HEK293 (cell line): Measurements from ENCODE around the gene MSI2.

Experiments
- CTCF ChIA-PET: fragments of 350-600 bp; formaldehyde crosslinking; extraction: SDS; loops from one replicate; lab custom pipeline; 2021; ENCODE audit warnings: antibody characterized with exemption; lab: Yijun Ruan, JAX
- POLR2A ChIA-PET: fragments of 300-600 bp; formaldehyde crosslinking; extraction: SDS; loops from one replicate; lab custom pipeline; 2020; ENCODE audit warnings: antibody characterized with exemption, inconsistent platforms; lab: Yijun Ruan, JAX
- H3K27ac ChIP-seq: fragments of 200-500 bp; sonication (Bioruptor generic); 2 replicates; pipeline ENCODE4 v1.5.1; 2014; ENCODE audit warnings: low read depth, low read length, control low read depth, inconsistent platforms; ENCODE audit errors: extremely low read depth
- H3K36me3 ChIP-seq, 2 experiments: fragments of 200-500 bp in 1 of 2; sonication (Bioruptor generic) in 1 of 2; 1 replicate in 1 of 2; 2 replicates in 1 of 2; pipeline ENCODE4 v1.5.1; 2014 to 2017; ENCODE audit warnings: inconsistent platforms in 2 of 2, low read length in 2 of 2; ENCODE audit not compliant: control insufficient read depth in 2 of 2, insufficient read depth in 1 of 2
- H3K4me1 ChIP-seq: fragments of 200-500 bp; sonication (Bioruptor generic); 2 replicates; pipeline ENCODE4 v1.5.1; 2014; ENCODE audit warnings: mild to moderate bottlenecking, low read length, inconsistent platforms; ENCODE audit not compliant: control insufficient read depth, insufficient read depth
- H3K4me3 ChIP-seq: 2 replicates; pipeline ENCODE4 v1.5.1; 2011; ENCODE audit warnings: low read depth, mild to moderate bottlenecking, control low read depth, low read length, moderate library complexity
- H3K9me3 ChIP-seq: fragments of 200-500 bp; sonication (Bioruptor generic); 2 replicates; pipeline ENCODE4 v1.5.1; 2014; ENCODE audit warnings: low read depth, low read length, inconsistent platforms; ENCODE audit not compliant: control insufficient read depth, insufficient read depth
- BCL11A ChIP-seq: fragments of 450-650 bp; formaldehyde crosslinking; IDR thresholded peaks from 2 replicates; pipeline ENCODE4 v1.5.1; 2016; ENCODE audit warnings: low read depth, missing biosample characterization, missing genetic modification characterization
- BCL11B ChIP-seq: fragments of 450-650 bp; formaldehyde crosslinking; IDR thresholded peaks from 2 replicates; pipeline ENCODE4 v1.5.1; 2016; ENCODE audit warnings: low read depth, missing biosample characterization, missing genetic modification characterization
- GLIS1 ChIP-seq: fragments of 450-650 bp; formaldehyde crosslinking; IDR thresholded peaks from 2 replicates; pipeline ENCODE4 v1.5.1; 2016; ENCODE audit warnings: missing biosample characterization, missing genetic modification characterization
- GLIS2 ChIP-seq: fragments of 450-650 bp; formaldehyde crosslinking; IDR thresholded peaks from 2 replicates; pipeline ENCODE4 v1.5.1; 2016; ENCODE audit warnings: missing biosample characterization, missing genetic modification characterization
- ZBTB8A ChIP-seq: fragments of 450-650 bp; formaldehyde crosslinking; IDR thresholded peaks from 2 replicates; pipeline ENCODE4 v1.5.1; 2016; ENCODE audit warnings: missing biosample characterization, missing genetic modification characterization
- ZFHX2 ChIP-seq: fragments of 450-650 bp; formaldehyde crosslinking; conservative IDR thresholded peaks from 2 replicates; pipeline ENCODE4 v1.5.1; 2016; ENCODE audit warnings: missing biosample characterization, missing genetic modification characterization
- ZIC2 ChIP-seq: fragments of 450-650 bp; formaldehyde crosslinking; IDR thresholded peaks from 2 replicates; pipeline ENCODE4 v1.5.1; 2016; ENCODE audit warnings: missing biosample characterization, missing genetic modification characterization
- ZNF174 ChIP-seq: fragments of 450-650 bp; formaldehyde crosslinking; IDR thresholded peaks from 2 replicates; pipeline ENCODE4 v1.5.0; 2017; ENCODE audit warnings: missing biosample characterization, mild to moderate bottlenecking, missing genetic modification characterization
- ZNF214 ChIP-seq: fragments of 450-650 bp; formaldehyde crosslinking; IDR thresholded peaks from 2 replicates; pipeline ENCODE4 v1.5.1; 2017; ENCODE audit warnings: missing biosample characterization, mild to moderate bottlenecking, missing genetic modification characterization, borderline replicate concordance
- ZNF266 ChIP-seq: fragments of 450-650 bp; formaldehyde crosslinking; IDR thresholded peaks from 2 replicates; pipeline ENCODE4 v1.5.1; 2016; ENCODE audit warnings: missing biosample characterization, missing genetic modification characterization, low read depth
- ZNF514 ChIP-seq: fragments of 450-650 bp; formaldehyde crosslinking; IDR thresholded peaks from 2 replicates; pipeline ENCODE4 v1.5.1; 2016; ENCODE audit warnings: missing biosample characterization, missing genetic modification characterization
- ZNF561 ChIP-seq: fragments of 450-650 bp; IDR thresholded peaks from 2 replicates; pipeline ENCODE4 v1.5.1; 2018; ENCODE audit warnings: missing biosample characterization, missing genetic modification characterization, borderline replicate concordance
- ZNF791 ChIP-seq: fragments of 450-650 bp; formaldehyde crosslinking; IDR thresholded peaks from 2 replicates; pipeline ENCODE4 v1.5.1; 2016; ENCODE audit warnings: missing biosample characterization, missing genetic modification characterization
- TF ChIP-seq, protein P1 (sequence below): fragments of 450-650 bp; formaldehyde crosslinking; IDR thresholded peaks from 2 replicates; pipeline ENCODE4 v1.5.1; 2016; ENCODE audit warnings: missing biosample characterization, missing genetic modification characterization, borderline replicate concordance
- TF ChIP-seq, protein P2 (sequence below): IDR thresholded peaks from 2 replicates; pipeline ENCODE4 v1.6.1; 2011; ENCODE audit warnings: mild to moderate bottlenecking, low read depth, low read length, borderline replicate concordance
- TF ChIP-seq, protein P3 (sequence below): fragments of 450-650 bp; formaldehyde crosslinking; IDR thresholded peaks from 2 replicates; pipeline ENCODE4 v1.5.1; 2016; ENCODE audit warnings: missing biosample characterization, missing genetic modification characterization
- TF ChIP-seq, protein P4 (sequence below): fragments of 450-650 bp; formaldehyde crosslinking; IDR thresholded peaks from 2 replicates; pipeline ENCODE4 v1.5.1; 2016; ENCODE audit warnings: missing biosample characterization, missing genetic modification characterization

The MSI2 gene

DNA sequence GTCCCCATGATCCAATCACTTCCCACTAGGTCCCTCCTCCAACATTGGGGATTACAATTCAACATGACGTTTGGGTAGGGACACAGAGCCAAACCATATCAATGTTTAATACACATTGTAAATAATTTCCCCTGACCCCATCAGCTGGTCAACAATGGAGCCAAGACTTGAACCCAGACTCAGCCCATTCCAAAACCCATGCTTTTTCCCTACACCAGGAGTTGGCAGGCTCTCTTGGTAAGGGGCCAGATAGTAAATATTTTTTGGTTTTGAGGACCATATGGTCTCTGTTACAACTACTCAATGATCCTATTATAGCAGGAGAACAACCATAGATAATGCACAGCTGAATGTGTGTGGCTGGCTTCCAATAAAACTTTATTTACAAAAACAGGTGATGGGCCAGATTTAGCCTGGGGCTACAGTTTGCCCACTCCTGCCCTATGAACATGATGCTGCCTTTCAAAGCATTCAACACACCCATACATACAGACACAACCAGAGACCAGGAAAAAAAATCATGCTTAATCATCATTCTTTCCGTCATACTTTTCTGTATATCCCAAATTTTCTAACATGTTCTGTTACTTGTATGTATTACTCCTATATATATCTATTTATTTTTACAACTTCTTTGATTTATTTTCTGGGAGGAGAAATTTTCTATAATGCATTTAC, 22.1 kb upstream of the MSI2 start:
- Histone ChIP-seq H3K4me3 (no peak overlapping the region), H3K4me1 (no peaks in the 10 kb centered on the region), H3K9me3 (no peaks in the 10 kb centered on the region), H3K27ac (no peak overlapping the region), H3K36me3 (no peaks in the 10 kb centered on the region)
- CTCF ChIA-PET: interaction anchor here (0.6 to 1.7 kb wide), 2 partner anchors 9 to 438 kb away, joined by 3 to 9 read pairs; no protein-coding TSS in a partner anchor
- POLR2A ChIA-PET: no interaction called here
- no peak for TF ChIP-seq GLIS2 (tag by site-specific recombination)

DNA sequence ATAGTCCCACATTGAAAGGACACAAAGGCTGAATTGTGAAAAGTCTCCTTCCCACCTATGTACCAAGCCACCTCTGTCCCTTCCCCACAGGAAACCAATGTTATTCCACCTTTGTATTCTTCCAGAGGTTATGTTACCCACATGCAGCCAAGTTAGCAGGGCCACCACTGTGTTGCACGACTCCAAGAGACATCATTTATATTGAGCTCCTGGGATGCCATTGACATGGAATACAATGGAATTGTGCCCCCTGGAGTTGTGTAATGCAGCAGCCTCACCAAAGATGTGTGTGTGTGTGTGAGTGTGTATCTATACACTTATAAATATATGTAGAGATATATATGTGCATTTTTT, 21.6 kb upstream of the MSI2 start:
- no peaks in the 10 kb centered on the region for H3K36me3 ChIP-seq
- no peak overlapping the region for H3K4me3 ChIP-seq
- H3K27ac ChIP-seq: no peak overlapping the region
- no peaks in the 10 kb centered on the region for H3K9me3 ChIP-seq
- CTCF ChIA-PET: interaction anchor here (0.6 to 1.7 kb wide), 3 partner anchors 8 to 487 kb away, joined by 3 to 9 read pairs (median 3); no protein-coding TSS in a partner anchor
- TF ChIP-seq ZIC2 (tag by site-specific recombination): peak; percentile 67
- 0 out of 2 replicates have a peak, but pooled peaks have one; percentile 12 for TF ChIP-seq GLIS1 (tag by site-specific recombination)
- no peak for TF ChIP-seq ZNF791 (tag by site-specific recombination)
- POLR2A ChIA-PET: no interaction called here
- no peaks in the 10 kb centered on the region for H3K4me1 ChIP-seq

DNA sequence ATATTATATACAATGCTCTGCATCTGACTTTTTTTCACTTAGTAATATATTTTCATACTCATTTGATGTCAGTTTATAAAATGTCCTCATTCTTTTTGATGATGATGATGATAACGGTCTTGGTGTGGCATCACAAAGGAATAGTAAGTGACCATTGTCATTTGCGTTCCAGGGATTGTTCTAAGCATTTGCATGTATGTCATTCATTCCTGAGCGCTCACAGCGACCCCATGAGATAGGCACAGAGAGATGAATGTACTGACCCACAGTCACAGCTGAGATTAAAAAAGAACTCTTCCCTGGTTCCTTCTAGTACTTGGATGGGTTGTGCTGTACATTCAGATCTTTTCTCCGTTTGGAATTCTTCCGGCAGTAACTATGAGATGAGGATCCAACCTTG, 21.2 kb upstream of the MSI2 start:
- CTCF ChIA-PET: interaction anchor here (0.6 to 1.7 kb wide), 4 partner anchors 8 to 486 kb away, joined by 3 to 9 read pairs (median 3); no protein-coding TSS in a partner anchor
- Histone ChIP-seq H3K4me1 (no peaks in the 10 kb centered on the region), H3K27ac (no peak overlapping the region), H3K4me3 (no peak overlapping the region), H3K9me3 (no peaks in the 10 kb centered on the region), H3K36me3 (no peaks in the 10 kb centered on the region)
- no peak for TF ChIP-seq ZNF174 (tag by site-specific recombination)
- TF ChIP-seq, protein P1, sequence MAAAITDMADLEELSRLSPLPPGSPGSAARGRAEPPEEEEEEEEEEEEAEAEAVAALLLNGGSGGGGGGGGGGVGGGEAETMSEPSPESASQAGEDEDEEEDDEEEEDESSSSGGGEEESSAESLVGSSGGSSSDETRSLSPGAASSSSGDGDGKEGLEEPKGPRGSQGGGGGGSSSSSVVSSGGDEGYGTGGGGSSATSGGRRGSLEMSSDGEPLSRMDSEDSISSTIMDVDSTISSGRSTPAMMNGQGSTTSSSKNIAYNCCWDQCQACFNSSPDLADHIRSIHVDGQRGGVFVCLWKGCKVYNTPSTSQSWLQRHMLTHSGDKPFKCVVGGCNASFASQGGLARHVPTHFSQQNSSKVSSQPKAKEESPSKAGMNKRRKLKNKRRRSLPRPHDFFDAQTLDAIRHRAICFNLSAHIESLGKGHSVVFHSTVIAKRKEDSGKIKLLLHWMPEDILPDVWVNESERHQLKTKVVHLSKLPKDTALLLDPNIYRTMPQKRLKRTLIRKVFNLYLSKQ (tag by site-specific recombination): no peak
- no peak for TF ChIP-seq ZNF561 (tag by site-specific recombination)
- TF ChIP-seq ZNF214: no peak
- TF ChIP-seq BCL11B (tag by site-specific recombination): no peak
- no peak for TF ChIP-seq ZBTB8A (tag by site-specific recombination)
- no peak for TF ChIP-seq ZNF266 (tag by site-specific recombination)
- TF ChIP-seq, protein P2, sequence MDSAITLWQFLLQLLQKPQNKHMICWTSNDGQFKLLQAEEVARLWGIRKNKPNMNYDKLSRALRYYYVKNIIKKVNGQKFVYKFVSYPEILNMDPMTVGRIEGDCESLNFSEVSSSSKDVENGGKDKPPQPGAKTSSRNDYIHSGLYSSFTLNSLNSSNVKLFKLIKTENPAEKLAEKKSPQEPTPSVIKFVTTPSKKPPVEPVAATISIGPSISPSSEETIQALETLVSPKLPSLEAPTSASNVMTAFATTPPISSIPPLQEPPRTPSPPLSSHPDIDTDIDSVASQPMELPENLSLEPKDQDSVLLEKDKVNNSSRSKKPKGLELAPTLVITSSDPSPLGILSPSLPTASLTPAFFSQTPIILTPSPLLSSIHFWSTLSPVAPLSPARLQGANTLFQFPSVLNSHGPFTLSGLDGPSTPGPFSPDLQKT: no peak
- TF ChIP-seq, protein P3, sequence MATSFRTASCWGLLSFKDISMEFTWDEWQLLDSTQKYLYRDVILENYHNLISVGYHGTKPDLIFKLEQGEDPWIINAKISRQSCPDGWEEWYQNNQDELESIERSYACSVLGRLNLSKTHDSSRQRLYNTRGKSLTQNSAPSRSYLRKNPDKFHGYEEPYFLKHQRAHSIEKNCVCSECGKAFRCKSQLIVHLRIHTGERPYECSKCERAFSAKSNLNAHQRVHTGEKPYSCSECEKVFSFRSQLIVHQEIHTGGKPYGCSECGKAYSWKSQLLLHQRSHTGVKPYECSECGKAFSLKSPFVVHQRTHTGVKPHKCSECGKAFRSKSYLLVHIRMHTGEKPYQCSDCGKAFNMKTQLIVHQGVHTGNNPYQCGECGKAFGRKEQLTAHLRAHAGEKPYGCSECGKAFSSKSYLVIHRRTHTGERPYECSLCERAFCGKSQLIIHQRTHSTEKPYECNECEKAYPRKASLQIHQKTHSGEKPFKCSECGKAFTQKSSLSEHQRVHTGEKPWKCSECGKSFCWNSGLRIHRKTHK (tag by site-specific recombination): no peak
- no peak for TF ChIP-seq ZFHX2 (tag by site-specific recombination)
- no peak for TF ChIP-seq BCL11A (tag by site-specific recombination)
- TF ChIP-seq, protein P4, sequence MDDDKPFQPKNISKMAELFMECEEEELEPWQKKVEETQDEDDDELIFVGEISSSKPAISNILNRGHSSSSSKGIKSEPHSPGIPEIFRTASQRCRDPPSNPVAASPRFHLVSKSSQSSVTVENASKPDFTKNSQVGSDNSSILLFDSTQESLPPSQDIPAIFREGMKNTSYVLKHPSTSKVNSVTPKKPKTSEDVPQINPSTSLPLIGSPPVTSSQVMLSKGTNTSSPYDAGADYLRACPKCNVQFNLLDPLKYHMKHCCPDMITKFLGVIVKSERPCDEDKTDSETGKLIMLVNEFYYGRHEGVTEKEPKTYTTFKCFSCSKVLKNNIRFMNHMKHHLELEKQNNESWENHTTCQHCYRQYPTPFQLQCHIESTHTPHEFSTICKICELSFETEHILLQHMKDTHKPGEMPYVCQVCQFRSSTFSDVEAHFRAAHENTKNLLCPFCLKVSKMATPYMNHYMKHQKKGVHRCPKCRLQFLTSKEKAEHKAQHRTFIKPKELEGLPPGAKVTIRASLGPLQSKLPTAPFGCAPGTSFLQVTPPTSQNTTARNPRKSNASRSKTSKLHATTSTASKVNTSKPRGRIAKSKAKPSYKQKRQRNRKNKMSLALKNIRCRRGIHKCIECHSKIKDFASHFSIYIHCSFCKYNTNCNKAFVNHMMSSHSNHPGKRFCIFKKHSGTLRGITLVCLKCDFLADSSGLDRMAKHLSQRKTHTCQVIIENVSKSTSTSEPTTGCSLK: no peak
- TF ChIP-seq ZNF514 (tag by site-specific recombination): no peak
- POLR2A ChIA-PET: no interaction called here
